ENCODE results near the gene NPAS2.
A peak's percentile ranks its signal among the peaks of the same experiment; 100 is the strongest.

DNA sequence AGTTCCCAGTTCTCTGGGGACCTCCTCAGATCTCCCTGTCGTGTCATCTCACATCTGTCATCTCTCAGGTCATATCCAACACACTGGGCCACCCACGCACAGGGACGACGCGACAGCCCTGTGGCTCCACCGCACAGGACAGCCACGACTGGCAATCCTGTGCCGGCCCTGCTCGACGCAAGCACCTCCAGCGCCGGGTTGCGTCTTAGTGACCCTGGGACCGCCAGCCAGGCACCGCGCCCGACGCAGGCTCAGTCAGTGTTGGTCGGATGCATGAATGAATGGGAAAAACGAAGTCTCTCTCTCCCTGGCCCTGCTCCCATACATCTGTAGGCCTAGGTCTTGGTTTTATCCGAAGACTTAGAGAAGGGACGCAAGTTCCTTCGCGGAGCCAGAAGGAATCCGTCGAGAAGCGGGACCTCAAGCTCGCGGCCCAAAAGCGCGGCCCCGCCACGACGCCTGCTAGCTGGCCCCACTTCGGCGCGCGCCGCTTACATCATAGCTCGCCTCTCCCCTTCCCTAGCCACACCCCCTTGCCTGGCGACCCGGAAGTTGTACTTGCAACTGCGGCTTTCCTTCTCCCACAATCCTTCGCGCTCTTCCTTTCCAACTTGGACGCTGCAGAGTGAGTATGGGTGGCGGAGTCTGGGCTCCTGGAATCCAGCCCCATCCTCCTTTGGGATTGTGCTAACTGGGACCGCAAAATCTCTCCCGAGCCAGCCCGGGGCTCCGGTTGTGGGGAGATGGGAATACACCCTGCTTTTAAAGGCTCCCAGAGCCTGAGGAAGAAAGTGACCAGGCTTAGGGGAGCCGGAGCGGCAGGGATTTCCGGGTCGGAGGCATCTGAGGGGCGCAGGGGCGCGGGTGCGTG, 182.0 kb downstream of the NPAS2 start, which contains the start of gene RPL31:
- TF ChIP-seq JUND (IDR thresholded peaks at IDR 0.05; ENCODE audit: low read length) (no peak), CHD1 (IDR thresholded peaks at IDR 0.05; ENCODE audit: low read depth, low read length) (no peak), YY1 (IDR thresholded peaks at IDR 0.05; ENCODE audit: low read depth, low read length) (peak; percentile 77)

Measured in H1 (cell line).